ENCODE results near the gene KLHDC9.

Gene KLHDC9

DNA sequence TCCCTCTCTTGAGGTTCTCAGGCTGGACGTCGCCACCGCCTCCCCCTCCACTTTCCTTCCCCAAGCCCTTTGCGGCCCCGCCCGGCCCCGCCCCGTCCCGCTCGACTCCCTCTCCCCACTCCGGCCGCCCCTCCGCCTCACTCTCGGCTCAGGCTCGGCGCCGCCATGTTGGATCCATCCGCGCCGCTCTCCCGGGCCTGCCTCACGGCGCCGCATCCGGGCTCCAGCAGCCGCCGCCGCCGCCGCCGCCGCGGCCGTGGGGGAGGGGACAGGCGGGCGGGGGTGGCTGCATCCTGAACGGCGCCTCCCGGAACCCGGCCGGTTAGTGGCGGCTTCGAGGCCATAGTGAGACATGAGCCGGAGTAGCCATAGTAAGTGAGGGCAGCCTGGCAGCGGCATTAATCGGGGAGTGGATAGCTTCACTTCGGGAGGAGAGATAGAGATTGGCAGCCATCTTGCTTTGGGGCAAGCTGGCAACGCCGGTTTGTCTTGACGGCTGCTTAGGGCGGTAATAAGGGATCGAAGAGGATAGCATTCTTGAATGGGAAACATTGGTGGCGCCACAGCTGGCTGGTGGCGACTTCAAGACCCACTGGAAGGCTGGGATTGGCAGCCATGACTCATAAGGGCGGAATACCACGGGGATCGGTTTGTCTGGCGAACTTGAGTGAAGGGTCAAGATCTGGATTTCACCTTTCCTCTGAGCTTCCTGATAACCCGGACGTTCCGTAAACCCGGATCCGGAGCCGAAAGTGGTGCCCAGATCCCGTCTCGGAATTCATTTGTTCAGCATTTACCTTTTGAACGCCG lies 34.5 kb downstream of the KLHDC9 start, which contains the start of gene DEDD:
TSS of gene DEDD (minus strand) at position 258 of the 810 bp plus-strand sequence. CDS start 8,205 bp downstream, outside the sequence.
- DNase-seq (ENCODE audit: low read depth): peak; percentile 96

DNA sequence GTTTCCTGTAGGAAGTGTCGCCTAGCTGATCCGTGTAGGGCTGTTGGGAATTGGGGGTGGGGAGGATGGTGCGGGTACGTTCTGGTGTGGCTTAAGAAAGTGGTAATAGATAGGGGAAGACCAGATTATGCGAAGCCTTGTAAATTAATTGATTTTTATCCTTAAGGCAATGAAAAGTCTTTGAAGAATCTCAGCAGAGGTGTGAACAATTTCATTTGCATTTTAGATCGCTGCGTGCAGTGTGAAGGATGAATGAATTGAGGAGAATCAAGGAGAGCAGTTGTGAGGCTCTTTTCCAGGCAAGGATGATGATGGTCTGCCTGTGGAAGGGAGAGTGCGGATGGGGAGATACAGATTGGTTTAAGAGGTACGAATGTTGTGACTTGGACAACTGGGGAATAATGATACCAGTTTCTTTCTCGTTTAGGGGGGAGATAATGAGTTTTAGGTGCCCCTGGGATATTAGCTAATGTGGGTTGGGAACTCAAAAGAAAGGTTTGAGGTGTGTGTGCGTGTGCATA lies 35.1 kb downstream of the KLHDC9 start:
- DNase-seq (ENCODE audit: low read depth): peak; percentile 22

DNA sequence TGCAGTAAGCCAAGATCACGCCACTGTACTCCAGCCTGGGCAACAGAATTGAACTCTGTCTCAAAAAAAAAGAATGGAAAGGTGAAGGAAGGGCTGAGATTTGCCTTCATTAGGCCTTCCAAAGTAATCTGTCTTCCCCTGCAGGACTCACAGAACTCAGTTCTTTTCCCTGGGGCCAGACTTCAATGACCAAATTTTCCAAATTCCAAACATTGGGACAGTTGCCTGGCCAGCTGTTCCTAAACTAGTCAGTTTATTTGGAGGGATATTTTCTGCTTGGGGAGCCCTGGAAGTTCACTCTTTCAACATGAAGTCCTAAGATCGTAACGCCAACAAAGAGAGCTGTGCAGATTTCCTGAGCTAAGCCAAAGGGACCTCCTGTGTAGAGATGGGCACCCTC lies 39.7 kb downstream of the KLHDC9 start:
- no peak for DNase-seq (ENCODE audit: low read depth)

DNA sequence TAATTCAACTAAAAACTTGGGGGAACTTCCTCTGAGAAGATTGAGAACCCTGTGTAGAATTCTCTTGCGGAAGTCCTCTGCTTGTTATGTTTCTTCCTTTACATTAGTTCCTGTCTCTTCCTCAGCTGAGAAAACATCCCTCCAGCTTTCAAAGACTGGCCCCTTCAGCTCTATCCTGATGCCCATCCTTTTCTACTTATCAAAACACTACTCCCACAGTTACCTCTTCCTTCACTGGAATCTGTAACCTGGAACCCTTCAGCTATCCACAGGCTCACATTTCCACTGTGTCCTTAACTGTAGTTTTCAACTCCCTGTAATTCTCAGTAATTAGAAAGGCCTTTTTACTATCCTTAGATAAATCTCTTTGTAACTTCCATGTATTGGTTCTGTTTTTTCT lies 40.3 kb downstream of the KLHDC9 start:
- no peak for DNase-seq (ENCODE audit: low read depth)

DNA sequence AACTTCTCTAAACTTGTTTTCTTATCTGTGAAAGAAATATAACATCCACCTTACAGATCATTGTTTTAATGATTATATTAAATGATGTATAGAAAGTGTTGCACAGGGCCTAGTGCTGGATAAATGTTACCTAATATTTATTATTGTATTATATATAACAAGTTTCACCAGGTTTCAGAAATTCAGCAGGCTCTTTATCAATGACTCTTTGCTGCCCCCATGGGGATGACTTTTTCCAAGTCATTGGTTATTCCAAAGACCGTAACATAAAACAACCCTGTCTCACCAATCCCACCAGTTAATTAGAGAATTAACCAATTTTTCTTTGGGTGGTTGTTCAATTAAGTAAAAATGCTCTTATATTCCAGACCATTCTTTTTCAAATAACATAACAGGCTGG lies 41.6 kb downstream of the KLHDC9 start:
- DNase-seq (ENCODE audit: low read depth): peak; percentile 55

DNA sequence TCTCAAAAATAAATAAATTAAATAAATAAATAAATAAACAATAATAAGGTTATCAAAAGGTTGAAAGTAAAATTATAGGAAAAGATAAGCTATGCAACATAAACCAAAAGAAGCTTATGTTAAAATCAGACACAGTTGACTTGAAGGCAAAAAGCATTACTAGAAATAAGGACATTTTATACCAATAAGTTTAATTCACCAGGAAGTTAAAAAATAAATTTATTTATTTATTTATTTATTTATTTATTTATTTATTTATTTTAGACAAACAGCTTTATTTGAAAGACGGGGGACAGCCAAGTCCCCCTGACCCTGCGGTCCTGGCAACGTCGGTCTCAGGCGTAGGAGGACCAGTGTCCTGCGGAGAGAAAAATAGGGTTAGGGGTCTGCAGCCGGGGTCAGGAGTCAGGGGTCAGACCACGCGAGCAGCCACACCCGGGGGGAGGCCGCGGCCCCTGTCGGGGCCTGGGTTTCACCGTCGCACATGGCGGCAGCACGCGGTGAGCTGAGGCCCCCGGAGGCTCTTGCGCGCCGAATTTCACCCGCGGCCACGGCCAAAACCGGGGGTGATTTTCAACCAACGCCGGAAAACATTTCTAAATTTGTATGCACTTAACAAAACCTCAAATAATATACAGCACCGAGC lies 42.7 kb downstream of the KLHDC9 start:
- DNase-seq (ENCODE audit: low read depth): no peak

DNA sequence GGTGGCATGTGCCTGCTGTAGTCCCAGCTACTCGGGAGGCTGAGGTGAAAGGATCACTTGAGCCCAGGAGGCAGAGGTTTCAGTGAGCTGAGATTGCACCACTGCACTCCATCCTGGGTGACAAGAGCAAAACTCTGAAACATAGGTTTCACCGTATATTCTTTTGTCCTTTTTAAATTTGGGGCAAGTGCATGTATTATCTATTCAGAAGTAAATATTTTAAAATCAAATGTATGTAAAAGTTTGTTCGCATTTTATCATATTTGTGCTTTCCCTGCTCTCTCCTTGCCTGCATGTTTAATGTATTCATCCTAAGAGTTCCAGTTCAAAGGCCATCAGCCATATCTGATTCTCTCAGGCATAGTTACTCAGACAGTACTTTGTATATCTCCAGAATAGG lies 47.7 kb downstream of the KLHDC9 start:
- DNase-seq (ENCODE audit: low read depth): no peak
